Body of pancreas (tissue), 4 donors: ENCODE measurements around the gene GUCA2A. TPM values are rescaled to one million over a fixed set of nuclear protein-coding genes. Genes with fewer than 3 reads are reported as not detected.
A peak's percentile ranks its signal among the peaks of the same experiment; 100 is the strongest.
"Not testable (repeated sequence)": the region's sequence is repeated elsewhere in the genome, so short reads cannot be mapped to it uniquely, and the experiment has no call there.

Experiments
- ATAC-seq: fragments of 150-250 bp; one replicate; pipeline ENCODE4 v1.9.1; 2016
- DNase-seq, 4 donors: peaks; one replicate each; pipeline ENCODE4 v3.0.0-alpha.2; 2019
- H3K27ac ChIP-seq, 4 donors: fragments of 200-600 bp; sonication (generic); 1 replicate in 3 of 4; 2 replicates in 1 of 4; pipeline versions ENCODE4 v1.5.1 to v1.6.1; 2016 to 2019; ENCODE audit warnings: mild to moderate bottlenecking in 1 of 4, mixed read lengths in 1 of 4, moderate library complexity in 1 of 4
- H3K27me3 ChIP-seq, 2 donors: fragments of 200-600 bp; sonication (generic); one replicate each; pipeline ENCODE4 v1.6.0; 2016; ENCODE audit warnings: mild to moderate bottlenecking in 1 of 2
- H3K36me3 ChIP-seq, 2 donors: fragments of 200-600 bp; sonication (generic); replicated peaks in 1 of 2; 2 replicates each; pipeline ENCODE4 v1.5.1; 2016; ENCODE audit warnings: low read depth in 2 of 2; ENCODE audit not compliant: insufficient read depth in 1 of 2
- H3K4me1 ChIP-seq: fragments of 200-600 bp; sonication (generic); one replicate; pipeline ENCODE4 v1.6.0; 2016
- H3K4me3 ChIP-seq, 2 donors: fragments of 200-600 bp; sonication (generic); 1 replicate in 1 of 2; 2 replicates in 1 of 2; pipeline ENCODE4 v1.5.1; 2016 to 2019
- H3K9me3 ChIP-seq, 3 donors: fragments of 200-600 bp; sonication (generic); 1 replicate in 2 of 3; 2 replicates in 1 of 3; pipeline ENCODE4 v1.5.1; 2016
- CTCF ChIP-seq, 7 experiments: fragments of 450-650 bp in 4 of 7; fragments of 200-600 bp in 3 of 7; sonication (generic) in 3 of 7; IDR thresholded peaks; one replicate each; pipeline ENCODE4 v1.5.1; 2016 to 2019; ENCODE audit warnings: antibody characterized with exemption in 7 of 7
- POLR2A ChIP-seq, 3 donors: fragments of 450-650 bp; IDR thresholded peaks; one replicate each; pipeline ENCODE4 v1.6.1; 2016; ENCODE audit warnings: antibody characterized with exemption in 3 of 3, mild to moderate bottlenecking in 2 of 3
- WGBS, 2 donors: methylation state at CpG; one replicate each; pipeline ENCODE4 v1.1.5; 2017; 5-methylcytosine and 5-hydroxymethylcytosine counted together
- intact Hi-C: fragments of 100-400 bp; cut with DNase I; formaldehyde crosslinking; loops from one replicate; pipeline ENCODE4 v1.15.1; 2023
- total RNA-seq, 2 donors: library from RNA; depleted of rRNA; stranded (reverse); fragments of >200 nt; gene quantifications; one replicate each; pipeline ENCODE4 v1.1.0, GENCODE V29; 2016

The GUCA2A gene
- total RNA-seq = not detected

- H3K9me3 ChIP-seq = no peaks in the 10 kb centered on the region
- ATAC-seq (peak; percentile 22), DNase-seq (no peak)
- H3K27ac ChIP-seq = peak within 1 kb of the TSS; percentile 2 to 45 (median 32)
- TF ChIP-seq CTCF (IDR thresholded peaks at IDR 0.05) (no peak), POLR2A (IDR thresholded peaks at IDR 0.05) (no peak)
- 68 to 69% methylated on average over 14 to 24 of the region's 24 CpGs for WGBS, 2 donors
- intact Hi-C loops = no loop called here
- no peaks in the 10 kb centered on the region for H3K36me3 ChIP-seq
- H3K27me3 ChIP-seq = no peaks in the 10 kb centered on the region
- peaks cover 28% of the 10 kb centered on the region for H3K4me1 ChIP-seq
- no peak within 1 kb of the TSS for H3K4me3 ChIP-seq
Measured at GRCh38 chr1:42164551-42165420, at the start of gene GUCA2A. Gene GUCA2A (minus strand): TSS chr1:42164745. CDS start chr1:42164712, 33 bp downstream.

GRCh38 chr1:42211224-42211623 is 46.7 kb upstream of the GUCA2A start:
- Histone ChIP-seq H3K27me3 (no peaks in the 10 kb centered on the region), H3K27ac (no peak overlapping the region), H3K36me3 (no peaks in the 10 kb centered on the region), H3K9me3 (no peaks in the 10 kb centered on the region), H3K4me3 (no peak overlapping the region), H3K4me1 (peaks cover 30% of the 10 kb centered on the region)
- intact Hi-C loops = no loop called here
- ATAC-seq (no peak), DNase-seq (no peak)
- TF ChIP-seq POLR2A (IDR thresholded peaks at IDR 0.05) (no peak), CTCF (IDR thresholded peaks at IDR 0.05) (no peak)
- WGBS, 2 donors = 46 to 64% methylated on average over 2 of the region's 2 CpGs

- no peak overlapping the region for H3K27ac ChIP-seq
- 74 to 79% methylated on average over 6 of the region's 6 CpGs for WGBS, 2 donors
- peaks cover 30% of the 10 kb centered on the region for H3K4me1 ChIP-seq
- ATAC-seq (no peak), DNase-seq (no peak)
- H3K4me3 ChIP-seq = no peak overlapping the region
- no peaks in the 10 kb centered on the region for H3K36me3 ChIP-seq
- no peaks in the 10 kb centered on the region for H3K27me3 ChIP-seq
- no peaks in the 10 kb centered on the region for H3K9me3 ChIP-seq
- TF ChIP-seq CTCF (IDR thresholded peaks at IDR 0.05) = no peak
- no peak for TF ChIP-seq POLR2A (IDR thresholded peaks at IDR 0.05)
- intact Hi-C loops = no loop called here
Measured at GRCh38 chr1:42210421-42211133, 46.0 kb upstream of the GUCA2A start.

- H3K9me3 ChIP-seq = no peaks in the 10 kb centered on the region
- WGBS, 2 donors = 85 to 97% methylated on average over 4 to 6 of the region's 6 CpGs
- intact Hi-C loops = no loop called here
Measured at GRCh38 chr1:42209526-42210251, 45.1 kb upstream of the GUCA2A start.

GRCh38 chr1:42206930-42207329 is 42.4 kb upstream of the GUCA2A start:
- H3K9me3 ChIP-seq, H3K4me3 ChIP-seq, H3K36me3 ChIP-seq, ATAC-seq, H3K27ac ChIP-seq, H3K27me3 ChIP-seq, intact Hi-C loops, DNase-seq: not testable (repeated sequence)
- 100% methylated on average over 2 of the region's 2 CpGs for WGBS, 2 donors
- H3K4me1 ChIP-seq = peaks cover 11% of the 10 kb centered on the region

More at GRCh38 chr1:42209526-42210251, 45.1 kb upstream of the GUCA2A start:
- H3K36me3 ChIP-seq = no peaks in the 10 kb centered on the region
- H3K4me1 ChIP-seq = peaks cover 23% of the 10 kb centered on the region
- DNase-seq = no peak
- no peak overlapping the region for H3K27ac ChIP-seq
- TF ChIP-seq POLR2A (IDR thresholded peaks at IDR 0.05) = no peak
- TF ChIP-seq CTCF (IDR thresholded peaks at IDR 0.05) = no peak
- no peak for ATAC-seq
- H3K27me3 ChIP-seq = no peaks in the 10 kb centered on the region
- H3K4me3 ChIP-seq = no peak overlapping the region
